H54 (cell line): ENCODE measurements around the gene PIGV.

ENCODE experiments used
- DNase-seq: peaks from one replicate; pipeline ENCODE4 v3.0.0; 2011; ENCODE audit warnings: low spot score, mixed read lengths; ENCODE audit not compliant: insufficient read length
- FAIRE-seq: peaks from 3 replicates; lab custom pipeline; 2011; peaks lifted over from hg19 to GRCh38; lab: Jason Lieb, UNC
- POLR2A ChIP-seq: IDR thresholded peaks from 2 replicates; pipeline ENCODE4 v1.6.1; 2011; ENCODE audit warnings: low read depth, mild to moderate bottlenecking, low read length

The PIGV gene

DNA sequence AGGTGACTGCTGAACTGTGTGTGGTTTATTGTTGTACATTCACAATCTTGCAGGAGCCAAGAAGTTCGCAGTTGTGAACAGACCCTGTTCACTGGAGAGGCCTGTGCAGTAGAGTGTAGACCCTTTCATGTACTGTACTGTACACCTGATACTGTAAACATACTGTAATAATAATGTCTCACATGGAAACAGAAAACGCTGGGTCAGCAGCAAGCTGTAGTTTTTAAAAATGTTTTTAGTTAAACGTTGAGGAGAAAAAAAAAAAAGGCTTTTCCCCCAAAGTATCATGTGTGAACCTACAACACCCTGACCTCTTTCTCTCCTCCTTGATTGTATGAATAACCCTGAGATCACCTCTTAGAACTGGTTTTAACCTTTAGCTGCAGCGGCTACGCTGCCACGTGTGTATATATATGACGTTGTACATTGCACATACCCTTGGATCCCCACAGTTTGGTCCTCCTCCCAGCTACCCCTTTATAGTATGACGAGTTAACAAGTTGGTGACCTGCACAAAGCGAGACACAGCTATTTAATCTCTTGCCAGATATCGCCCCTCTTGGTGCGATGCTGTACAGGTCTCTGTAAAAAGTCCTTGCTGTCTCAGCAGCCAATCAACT, 6.4 kb upstream of the PIGV start:
- DNase-seq (no peak), FAIRE-seq (no peak)
- TF ChIP-seq POLR2A: no peak

GRCh38 chr1:26782521-26783212, 5.1 kb upstream of the PIGV start:
- FAIRE-seq (no peak), DNase-seq (no peak)
- TF ChIP-seq POLR2A: no peak

- no peak for TF ChIP-seq POLR2A
- FAIRE-seq (no peak), DNase-seq (no peak)
These were observed 4.1 kb upstream of the PIGV start for GRCh38 chr1:26783646-26784022.

GRCh38 chr1:26784023-26784871, 3.5 kb upstream of the PIGV start:
- no peak for TF ChIP-seq POLR2A
- DNase-seq (no peak), FAIRE-seq (no peak)

GRCh38 chr1:26784886-26785285, 2.9 kb upstream of the PIGV start:
- TF ChIP-seq POLR2A: no peak
- no peak for DNase-seq
- no peak for FAIRE-seq

DNA sequence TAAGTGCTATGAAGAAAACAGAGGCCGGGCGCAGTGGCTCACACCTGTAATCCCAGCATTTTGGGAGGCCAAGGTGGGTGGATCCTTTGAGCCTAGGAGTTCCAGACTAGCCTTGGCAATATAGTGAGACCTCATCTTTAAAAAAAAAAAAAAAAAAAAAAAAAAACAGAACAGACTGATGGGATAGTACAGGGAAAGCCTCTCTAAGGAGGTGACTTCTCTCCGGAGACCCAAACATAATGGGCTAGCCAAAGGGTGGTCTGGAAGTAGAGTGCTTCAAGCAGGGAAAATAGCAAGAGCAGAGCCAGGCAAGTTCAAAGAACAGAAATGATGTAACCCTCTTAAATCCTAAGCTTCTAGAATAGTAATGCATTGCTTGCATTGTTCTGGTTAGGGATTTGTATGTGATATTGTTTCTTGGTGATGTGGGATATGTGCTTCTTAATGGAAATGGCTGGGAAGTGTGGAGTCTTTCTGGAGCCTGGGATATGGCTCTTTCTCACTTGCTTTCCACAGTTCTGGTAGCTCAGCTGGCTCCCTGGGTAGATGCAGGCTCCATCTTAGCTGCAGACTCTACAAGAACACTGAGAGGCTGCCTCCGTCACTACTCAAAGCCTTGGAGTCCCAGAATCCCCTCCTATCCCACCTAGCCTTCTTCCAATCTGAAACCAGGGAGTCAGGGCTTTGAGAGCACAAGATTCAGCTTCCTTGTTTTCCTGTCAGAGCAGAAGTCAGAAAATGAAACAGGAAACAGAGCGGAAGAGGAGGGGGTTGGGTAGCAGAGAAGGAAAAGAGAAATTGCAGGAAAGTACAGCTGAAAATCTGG, 1.9 kb upstream of the PIGV start:
- FAIRE-seq: no peak
- no peak for DNase-seq
- no peak for TF ChIP-seq POLR2A

- no peak for DNase-seq
- no peak for TF ChIP-seq POLR2A
- FAIRE-seq: no peak
These were observed 1.0 kb upstream of the PIGV start for GRCh38 chr1:26786437-26787380.

DNA sequence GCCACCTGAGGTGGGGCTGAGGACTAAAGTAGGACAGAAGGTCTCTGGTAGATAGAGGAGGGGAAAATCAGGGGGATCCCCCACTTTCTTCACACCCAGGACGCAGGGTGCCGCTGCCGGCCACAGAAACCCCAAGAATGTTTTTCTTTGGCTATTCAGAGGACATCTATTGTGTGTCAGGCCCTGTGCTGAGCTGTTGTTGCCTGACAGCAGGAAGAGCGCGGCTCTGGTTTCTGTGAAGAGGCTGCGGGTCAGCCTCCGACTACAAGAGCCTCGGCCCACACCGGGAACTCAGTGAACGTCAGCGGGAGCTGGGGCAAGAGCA, 407 bp upstream of the PIGV start:
- TF ChIP-seq POLR2A: no peak
- FAIRE-seq: no peak
- no peak for DNase-seq

DNA sequence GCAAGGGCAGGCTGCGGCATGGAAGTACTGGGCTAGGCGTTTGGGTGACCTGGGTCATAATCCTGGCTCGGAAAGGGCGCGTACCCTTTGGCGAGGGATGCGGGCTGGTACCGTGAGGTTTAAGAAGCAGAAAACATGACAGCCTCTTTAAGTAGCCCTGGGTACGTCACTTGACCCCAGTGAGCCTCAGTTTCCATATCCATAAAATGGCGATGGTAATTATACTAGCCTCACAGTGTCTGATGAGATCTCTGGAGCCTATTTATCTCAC, 700 bp downstream of the PIGV start:
- DNase-seq (no peak), FAIRE-seq (no peak)
- no peak for TF ChIP-seq POLR2A

DNA sequence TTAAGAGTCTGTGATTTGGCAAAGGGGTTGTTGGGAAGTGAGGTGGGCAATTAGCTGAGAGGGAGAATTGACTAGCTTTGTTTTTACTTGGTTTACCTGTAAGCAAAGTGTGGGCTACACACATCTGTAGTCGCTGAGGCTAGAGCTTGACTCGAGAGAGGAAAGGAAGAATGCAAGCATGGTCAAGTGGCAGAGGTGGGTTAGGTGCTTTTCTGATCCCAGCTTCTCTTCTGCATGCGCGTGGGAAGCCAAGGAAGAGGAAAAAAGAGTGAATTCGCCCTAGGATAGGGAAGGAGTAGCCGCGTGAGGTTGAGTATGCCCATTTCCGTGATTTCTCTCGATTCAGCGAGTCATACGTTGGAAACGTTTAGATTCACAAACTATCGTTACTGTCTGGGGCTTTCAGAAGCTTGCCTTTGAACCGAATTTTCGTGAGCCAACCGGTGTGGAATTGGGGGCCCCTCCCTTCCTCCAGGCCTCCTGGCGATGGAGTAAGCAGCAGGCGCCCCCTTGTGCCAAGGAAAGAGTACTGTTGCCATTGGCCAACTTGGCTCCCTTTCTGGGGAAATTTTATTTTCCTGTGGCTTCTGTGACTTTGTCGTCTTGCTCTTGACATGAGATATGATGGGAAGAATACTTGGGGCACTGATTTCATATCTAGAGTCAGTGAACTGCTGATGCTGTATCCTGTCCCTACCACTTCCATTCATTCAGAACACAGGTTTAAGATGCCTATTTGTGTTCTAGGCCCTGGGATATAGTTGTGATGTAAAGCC, 1.3 kb downstream of the PIGV start:
- TF ChIP-seq POLR2A: no peak
- FAIRE-seq (peak; percentile 65), DNase-seq (no peak)

DNA sequence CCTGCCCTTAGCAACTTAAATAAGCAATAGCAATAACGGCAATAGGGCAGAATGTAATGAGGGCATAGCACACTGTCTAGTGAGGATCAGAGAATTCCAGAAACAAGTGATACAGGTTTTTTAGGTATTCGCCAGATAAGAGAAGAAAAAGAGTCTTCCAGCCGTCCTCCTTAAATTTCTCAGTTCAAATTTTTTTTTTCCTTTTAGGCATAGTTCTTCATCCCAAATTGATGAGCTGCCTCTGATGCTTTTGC, 1.8 kb downstream of the PIGV start:
- FAIRE-seq: no peak
- TF ChIP-seq POLR2A: no peak
- no peak for DNase-seq

DNA sequence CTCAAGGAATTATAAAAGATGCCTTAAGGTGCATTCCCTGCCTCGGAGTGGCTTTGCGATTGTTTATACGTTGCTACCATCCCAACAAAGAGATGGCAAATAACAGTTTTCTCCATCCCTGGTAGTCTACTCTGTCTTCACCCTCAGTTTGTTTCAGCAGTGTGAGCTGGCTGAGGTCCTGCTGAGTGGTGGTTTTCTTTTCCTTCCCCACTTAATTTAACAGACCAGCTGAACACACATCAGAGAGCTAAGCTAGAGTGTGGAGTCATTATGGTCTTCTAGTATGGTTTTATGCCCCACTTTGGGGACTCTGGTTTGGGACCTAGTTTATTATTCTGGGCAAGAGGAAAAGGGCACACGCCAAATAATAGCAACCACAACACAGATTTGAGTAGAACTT, 2.2 kb downstream of the PIGV start:
- FAIRE-seq: no peak
- TF ChIP-seq POLR2A: no peak

More for the DNA sequence above, 2.2 kb downstream of the PIGV start:
- no peak for DNase-seq
